HUES6 (cell line): ENCODE data around the gene ENOX1.

Experiments used
- H3K27ac ChIP-seq: 2 replicates; pipeline ENCODE4 v1.7.0; 2013; ENCODE audit warnings: low read depth, mild to moderate bottlenecking, low read length, inconsistent platforms
- H3K27me3 ChIP-seq: 2 replicates; pipeline ENCODE4 v1.6.1; 2013; ENCODE audit warnings: low read length; ENCODE audit not compliant: control insufficient read depth, insufficient read depth
- H3K36me3 ChIP-seq: 2 replicates; pipeline ENCODE4 v1.6.1; 2013; ENCODE audit warnings: low read length; ENCODE audit not compliant: control insufficient read depth, insufficient read depth
- H3K4me1 ChIP-seq: 2 replicates; pipeline ENCODE4 v1.6.1; 2013; ENCODE audit warnings: low read length; ENCODE audit not compliant: control insufficient read depth, insufficient read depth
- H3K4me3 ChIP-seq: 2 replicates; pipeline ENCODE4 v1.5.1; 2013; ENCODE audit warnings: low read depth, low read length
- H3K9ac ChIP-seq: one replicate; pipeline ENCODE4 v1.6.1; 2013; ENCODE audit warnings: mild to moderate bottlenecking, low read length
- H3K9me3 ChIP-seq: 2 replicates; pipeline ENCODE4 v1.6.1; 2013; ENCODE audit warnings: low read depth, low read length; ENCODE audit not compliant: control insufficient read depth, insufficient read depth

The ENOX1 gene

GRCh38 chr13:43235028-43235427 lies 551.7 kb downstream of the ENOX1 start:
- H3K9ac ChIP-seq: no peak overlapping the region
- H3K4me1 ChIP-seq: no peaks in the 10 kb centered on the region
- no peaks in the 10 kb centered on the region for H3K9me3 ChIP-seq
- no peaks in the 10 kb centered on the region for H3K36me3 ChIP-seq
- no peaks in the 10 kb centered on the region for H3K27me3 ChIP-seq
- H3K27ac ChIP-seq: no peak overlapping the region
- H3K4me3 ChIP-seq: no peak overlapping the region

- no peaks in the 10 kb centered on the region for H3K9me3 ChIP-seq
- H3K4me1 ChIP-seq: no peaks in the 10 kb centered on the region
- no peak overlapping the region for H3K4me3 ChIP-seq
- no peaks in the 10 kb centered on the region for H3K27me3 ChIP-seq
- H3K36me3 ChIP-seq: no peaks in the 10 kb centered on the region
- H3K27ac ChIP-seq: no peak overlapping the region
- H3K9ac ChIP-seq: no peak overlapping the region
Measured at GRCh38 chr13:43232873-43233265, 553.9 kb downstream of the ENOX1 start.

DNA sequence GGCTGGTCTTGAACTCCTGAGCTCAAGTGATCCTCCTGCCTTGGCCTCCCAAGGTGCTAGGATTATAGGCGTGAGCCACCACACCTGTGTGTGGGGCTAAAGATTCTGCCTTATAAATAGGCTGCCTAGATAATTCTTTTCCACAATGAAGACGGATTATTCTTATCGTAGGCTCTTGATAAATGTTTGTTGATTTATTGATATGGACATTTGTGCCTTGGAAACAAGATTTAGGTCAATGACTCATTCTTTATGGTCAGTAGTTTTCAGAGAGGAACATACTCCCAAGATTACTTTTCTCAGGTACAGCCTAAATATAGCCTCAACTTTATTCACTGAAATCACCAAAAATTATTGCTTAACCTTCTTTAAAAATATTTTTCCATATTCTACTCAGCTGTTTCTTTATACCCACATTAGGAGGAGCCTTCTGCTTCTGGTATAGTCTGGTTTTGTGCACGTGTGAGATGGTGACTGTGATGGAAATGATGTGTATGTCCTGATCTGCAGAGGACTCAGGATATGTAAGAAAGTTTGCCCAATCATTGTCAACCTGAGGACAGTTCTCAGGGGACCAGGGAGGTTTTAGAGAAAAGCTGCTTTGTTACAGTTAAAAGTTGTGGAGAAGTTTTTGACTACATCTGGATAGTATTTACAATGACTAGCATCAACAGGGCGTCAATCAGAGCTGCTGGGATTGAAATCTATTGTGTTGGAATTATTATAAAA lies 554.5 kb downstream of the ENOX1 start:
- H3K27ac ChIP-seq: no peak overlapping the region
- H3K4me3 ChIP-seq: no peak overlapping the region
- no peak overlapping the region for H3K9ac ChIP-seq

GRCh38 chr13:43230989-43231388 lies 555.8 kb downstream of the ENOX1 start:
- Histone ChIP-seq H3K36me3 (no peaks in the 10 kb centered on the region), H3K4me3 (no peak overlapping the region), H3K27ac (no peak overlapping the region), H3K27me3 (no peaks in the 10 kb centered on the region), H3K4me1 (no peaks in the 10 kb centered on the region), H3K9ac (no peak overlapping the region), H3K9me3 (no peaks in the 10 kb centered on the region)

More for the DNA sequence above, 554.5 kb downstream of the ENOX1 start:
- H3K4me1 ChIP-seq: no peaks in the 10 kb centered on the region
- no peaks in the 10 kb centered on the region for H3K27me3 ChIP-seq
- no peaks in the 10 kb centered on the region for H3K9me3 ChIP-seq
- no peaks in the 10 kb centered on the region for H3K36me3 ChIP-seq

GRCh38 chr13:43229506-43229905 lies 557.3 kb downstream of the ENOX1 start:
- Histone ChIP-seq H3K27ac (no peak overlapping the region), H3K36me3 (no peaks in the 10 kb centered on the region), H3K9me3 (no peaks in the 10 kb centered on the region), H3K9ac (no peak overlapping the region), H3K4me3 (no peak overlapping the region), H3K4me1 (no peaks in the 10 kb centered on the region), H3K27me3 (no peaks in the 10 kb centered on the region)

GRCh38 chr13:43227721-43228120 lies 559.1 kb downstream of the ENOX1 start:
- H3K27ac ChIP-seq: no peak overlapping the region
- H3K4me3 ChIP-seq: no peak overlapping the region
- H3K27me3 ChIP-seq: no peaks in the 10 kb centered on the region
- H3K9ac ChIP-seq: no peak overlapping the region
- no peaks in the 10 kb centered on the region for H3K4me1 ChIP-seq
- no peaks in the 10 kb centered on the region for H3K36me3 ChIP-seq
- H3K9me3 ChIP-seq: no peaks in the 10 kb centered on the region

GRCh38 chr13:43223216-43223615 lies 563.6 kb downstream of the ENOX1 start:
- no peak overlapping the region for H3K27ac ChIP-seq
- H3K4me3 ChIP-seq: no peak overlapping the region
- H3K9ac ChIP-seq: no peak overlapping the region
- H3K27me3 ChIP-seq: no peaks in the 10 kb centered on the region
- no peaks in the 10 kb centered on the region for H3K36me3 ChIP-seq
- H3K9me3 ChIP-seq: no peaks in the 10 kb centered on the region
- H3K4me1 ChIP-seq: no peaks in the 10 kb centered on the region

- no peak overlapping the region for H3K27ac ChIP-seq
- no peaks in the 10 kb centered on the region for H3K36me3 ChIP-seq
- no peaks in the 10 kb centered on the region for H3K9me3 ChIP-seq
- H3K4me1 ChIP-seq: no peaks in the 10 kb centered on the region
- H3K9ac ChIP-seq: no peak overlapping the region
- no peak overlapping the region for H3K4me3 ChIP-seq
- no peaks in the 10 kb centered on the region for H3K27me3 ChIP-seq
Measured at GRCh38 chr13:43222086-43222485, 564.7 kb downstream of the ENOX1 start.

- no peaks in the 10 kb centered on the region for H3K36me3 ChIP-seq
- no peak overlapping the region for H3K9ac ChIP-seq
- H3K9me3 ChIP-seq: no peaks in the 10 kb centered on the region
- H3K27ac ChIP-seq: no peak overlapping the region
- no peak overlapping the region for H3K4me3 ChIP-seq
- no peaks in the 10 kb centered on the region for H3K4me1 ChIP-seq
- H3K27me3 ChIP-seq: no peaks in the 10 kb centered on the region
Measured at GRCh38 chr13:43221611-43222010, 565.2 kb downstream of the ENOX1 start.

DNA sequence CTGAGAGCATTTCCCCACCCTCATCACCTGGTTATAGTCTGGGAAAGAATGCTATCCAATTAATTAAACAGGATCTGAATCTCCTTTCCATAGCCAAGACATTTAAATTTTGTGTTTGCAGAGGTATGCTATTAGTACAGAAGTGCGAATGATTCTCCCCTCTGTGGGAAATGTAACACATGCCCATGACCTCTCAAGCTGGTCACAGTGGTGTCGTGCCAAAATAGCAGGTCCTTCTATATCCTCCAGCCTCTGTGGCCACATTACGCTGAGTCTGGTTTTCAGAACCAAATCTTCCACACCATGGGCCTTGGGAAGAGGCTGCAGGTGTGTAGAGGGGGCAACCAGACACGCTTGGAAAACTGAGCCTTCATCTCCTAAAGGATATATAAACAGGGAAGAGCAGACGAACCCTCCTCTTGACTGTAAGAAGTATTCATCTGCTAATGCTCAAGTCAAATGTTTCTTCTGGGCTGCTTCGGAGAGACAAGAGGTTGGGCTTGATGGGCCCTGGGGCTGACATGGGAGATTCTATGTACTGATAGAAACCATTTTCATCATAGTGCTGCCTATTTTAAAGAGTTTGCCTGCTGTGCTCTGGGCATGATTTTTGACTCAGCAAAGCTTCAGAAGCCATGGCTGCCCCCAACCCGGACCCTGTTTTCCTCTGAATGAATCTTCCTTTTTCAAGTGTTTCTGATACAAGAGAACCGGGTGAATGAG lies 565.7 kb downstream of the ENOX1 start:
- Histone ChIP-seq H3K9ac (no peak overlapping the region), H3K9me3 (no peaks in the 10 kb centered on the region), H3K4me3 (no peak overlapping the region), H3K27ac (no peak overlapping the region), H3K4me1 (no peaks in the 10 kb centered on the region), H3K27me3 (no peaks in the 10 kb centered on the region), H3K36me3 (no peaks in the 10 kb centered on the region)

GRCh38 chr13:43214124-43214523 lies 572.6 kb downstream of the ENOX1 start:
- no peaks in the 10 kb centered on the region for H3K9me3 ChIP-seq
- H3K36me3 ChIP-seq: no peaks in the 10 kb centered on the region
- H3K4me1 ChIP-seq: no peaks in the 10 kb centered on the region
- no peak overlapping the region for H3K4me3 ChIP-seq
- no peak overlapping the region for H3K9ac ChIP-seq
- H3K27ac ChIP-seq: no peak overlapping the region
- H3K27me3 ChIP-seq: no peaks in the 10 kb centered on the region
